HG02763 (cell line): ENCODE data around the gene SPTBN2.
"Not testable (repeated sequence)": the region's sequence is repeated elsewhere in the genome, so short reads cannot be mapped to it uniquely, and the experiment has no call there.

Experiments used
- ATAC-seq: cut with Tn5 transposase; IDR thresholded peaks from one replicate; pipeline ENCODE4 v1.9.1; 2021; ENCODE audit warnings: mild to moderate bottlenecking, moderate library complexity; ENCODE audit not compliant: unreplicated experiment

The SPTBN2 gene

GRCh38 chr11:66646828-66647227, 82.2 kb downstream of the SPTBN2 start:
- no peak for ATAC-seq

- ATAC-seq, result no peak
Measured at GRCh38 chr11:66643745-66644437, 85.1 kb downstream of the SPTBN2 start.

- ATAC-seq, result no peak
Measured at GRCh38 chr11:66641834-66642233, 87.2 kb downstream of the SPTBN2 start.

GRCh38 chr11:66639814-66640340, 89.1 kb downstream of the SPTBN2 start:
- not testable (repeated sequence) for ATAC-seq

- no peak for ATAC-seq
Measured at GRCh38 chr11:66639066-66639813, 89.8 kb downstream of the SPTBN2 start.

- peak; percentile 92 for ATAC-seq
Measured at GRCh38 chr11:66638177-66639065, 90.6 kb downstream of the SPTBN2 start, which contains the start of gene RBM4. Gene RBM4 (plus strand): TSS chr11:66638703. CDS start chr11:66639712, 1,009 bp downstream.

GRCh38 chr11:66637557-66638176, 91.3 kb downstream of the SPTBN2 start:
- ATAC-seq, result no peak

- no peak for ATAC-seq
Measured at GRCh38 chr11:66636411-66636810, 92.6 kb downstream of the SPTBN2 start.
